Fibroblast of the aortic adventitia (primary cell): ENCODE results near the gene SSC4D. TPM values are rescaled to one million over a fixed set of nuclear protein-coding genes. Genes with fewer than 3 reads are reported as not detected.

Source experiments
- total RNA-seq: library from RNA; depleted of rRNA; stranded (reverse); fragments of >200 nt; gene quantifications from 2 replicates; pipeline ENCODE4 v1.2.3, GENCODE V29; 2012; ENCODE audit warnings: low replicate concordance

Gene SSC4D
- total RNA-seq, 1 donor, result 0.36 TPM

Other genes starting within 250 kb of the SSC4D start
- gene SRRM3, start 207.8 kb downstream of the SSC4D start, total RNA-seq, result 0.18 and 1.3 TPM in 2 replicates
- gene HSPB1, start 107.0 kb downstream of the SSC4D start, total RNA-seq, result 91.8 and 128 TPM in 2 replicates
- gene YWHAG, start 50.7 kb downstream of the SSC4D start, total RNA-seq, result 112 and 115 TPM in 2 replicates
- 0.63 and 2.9 TPM in 2 replicates for gene ZP3, start 15.3 kb upstream of the SSC4D start, total RNA-seq
- 3.8 and 6.6 TPM in 2 replicates for gene DTX2, start 52.0 kb upstream of the SSC4D start, total RNA-seq
- gene UPK3B, start 100.9 kb upstream of the SSC4D start, total RNA-seq, result 0.16 and 0.18 TPM in 2 replicates
- gene SPDYE16, start 133.6 kb upstream of the SSC4D start, total RNA-seq, result 0.09 and 0.33 TPM in 2 replicates
- 7.7 and 9.6 TPM in 2 replicates for gene POMZP3, start 217.6 kb upstream of the SSC4D start, total RNA-seq